HepG2 (cell line): ENCODE data around the gene FBXO9. TPM values are rescaled to one million over a fixed set of nuclear protein-coding genes. Genes with fewer than 3 reads are reported as not detected.

ENCODE experiments used
- GFI1 ChIP-seq: sonication (generic); formaldehyde crosslinking; IDR thresholded peaks from 2 replicates; pipeline ENCODE4 v1.5.0; 2020; ENCODE audit warnings: missing genetic modification reagents, mild to moderate bottlenecking, borderline replicate concordance
- GLI4 ChIP-seq: sonication (generic); formaldehyde crosslinking; IDR thresholded peaks from 2 replicates; pipeline ENCODE4 v1.5.1; 2020; ENCODE audit warnings: missing genetic modification reagents, mild to moderate bottlenecking, moderate library complexity, borderline replicate concordance
- HNF4A ChIP-seq: sonication (generic); formaldehyde crosslinking; IDR thresholded peaks from 2 replicates; pipeline ENCODE4 v1.4.0; 2020; ENCODE audit warnings: missing genetic modification reagents
- HNRNPH1 ChIP-seq: fragments of 200-400 bp; formaldehyde crosslinking; optimal IDR thresholded peaks from 2 replicates; pipeline ENCODE3; 2017; ENCODE audit warnings: mild to moderate bottlenecking, low read depth, low read length
- KDM4B ChIP-seq: sonication (generic); formaldehyde crosslinking; IDR thresholded peaks from 2 replicates; pipeline ENCODE4 v1.4.0; 2020; ENCODE audit warnings: missing genetic modification reagents
- NR2C2 ChIP-seq: sonication (generic); formaldehyde crosslinking; IDR thresholded peaks from 2 replicates; pipeline ENCODE4 v1.4.0; 2020; ENCODE audit warnings: missing genetic modification reagents, mild to moderate bottlenecking, moderate library complexity, borderline replicate concordance
- SMYD3 ChIP-seq: sonication (generic); formaldehyde crosslinking; IDR thresholded peaks from 2 replicates; pipeline ENCODE4 v1.8.1; 2023; ENCODE audit warnings: mild to moderate bottlenecking, missing genetic modification reagents
- ZFP36 ChIP-seq: fragments of 150-350 bp; IDR thresholded peaks from 2 replicates; pipeline ENCODE4 v1.6.1; 2018; ENCODE audit warnings: borderline replicate concordance, low read length, low read depth; ENCODE audit not compliant: partially characterized antibody
- ZFP90 ChIP-seq: sonication (generic); formaldehyde crosslinking; IDR thresholded peaks from 2 replicates; pipeline ENCODE4 v1.8.0; 2022; ENCODE audit warnings: missing genetic modification reagents, mild to moderate bottlenecking, inconsistent platforms, borderline replicate concordance
- ZNF256 ChIP-seq: sonication (generic); formaldehyde crosslinking; conservative IDR thresholded peaks from 2 replicates; pipeline ENCODE4 v1.4.0; 2020; ENCODE audit warnings: missing genetic modification reagents
- ZNF343 ChIP-seq: sonication (generic); formaldehyde crosslinking; IDR thresholded peaks from 2 replicates; pipeline ENCODE4 v1.4.0; 2020; ENCODE audit warnings: mild to moderate bottlenecking, missing genetic modification reagents
- ZNF569 ChIP-seq: sonication (generic); formaldehyde crosslinking; IDR thresholded peaks from 2 replicates; pipeline ENCODE4 v1.5.0; 2020; ENCODE audit warnings: mild to moderate bottlenecking, missing genetic modification reagents, moderate library complexity, borderline replicate concordance
- polyA plus RNA-seq, 8 experiments: library from polyadenylated mRNA; depleted of rRNA in 3 of 8; stranded (reverse) in 7 of 8; unstranded in 1 of 8; fragments of >200 nt; fragmentation: Illumina TruSeq in 4 of 8; extraction: Trizol in 4 of 8; gene quantifications; 2 replicates each; pipeline versions ENCODE4 v1.2.1 to v1.2.3, GENCODE V29; 2011 to 2016; ENCODE audit warnings: low read depth in 4 of 8, missing spikeins in 1 of 8, mixed read lengths in 1 of 8; ENCODE audit not compliant: insufficient read depth in 1 of 8
- total RNA-seq, 5 experiments: library from RNA; depleted of rRNA; stranded (reverse); fragments of >200 nt; fragmentation: Illumina TruSeq; extraction: Trizol; gene quantifications; 2 replicates each; pipeline ENCODE4 v1.2.3, GENCODE V29; 2016; ENCODE audit warnings: low read depth in 1 of 5
- TF ChIP-seq, protein P1 (sequence below): IDR thresholded peaks from 2 replicates; pipeline ENCODE4 v1.6.1; 2016
- TF ChIP-seq, protein P2 (sequence below): fragments of 450-650 bp; IDR thresholded peaks from 2 replicates; pipeline ENCODE4 v1.6.1; 2017
- TF ChIP-seq, protein P3 (sequence below): sonication (generic); formaldehyde crosslinking; IDR thresholded peaks from 2 replicates; pipeline ENCODE4 v1.4.0; 2020; ENCODE audit warnings: missing genetic modification reagents
- TF ChIP-seq, protein P4 (sequence below): sonication (generic); formaldehyde crosslinking; IDR thresholded peaks from 2 replicates; pipeline ENCODE4 v1.8.0; 2022; ENCODE audit warnings: missing genetic modification reagents, mild to moderate bottlenecking, inconsistent platforms, borderline replicate concordance
- TF ChIP-seq, protein P5 (sequence below): sonication (generic); formaldehyde crosslinking; IDR thresholded peaks from 2 replicates; pipeline ENCODE4 v1.8.0; 2022; ENCODE audit warnings: mild to moderate bottlenecking, missing genetic modification reagents, borderline replicate concordance
- TF ChIP-seq, protein P6 (sequence below): sonication (generic); formaldehyde crosslinking; IDR thresholded peaks from 2 replicates; pipeline ENCODE4 v1.5.0; 2020; ENCODE audit warnings: missing genetic modification reagents

Gene FBXO9
- total and polyA plus RNA-seq, 2 of the 13 experiments (the other 11 are each of a cell fraction or from before 2014, with no cell fraction given) = 64.3 to 98.4 TPM

DNA sequence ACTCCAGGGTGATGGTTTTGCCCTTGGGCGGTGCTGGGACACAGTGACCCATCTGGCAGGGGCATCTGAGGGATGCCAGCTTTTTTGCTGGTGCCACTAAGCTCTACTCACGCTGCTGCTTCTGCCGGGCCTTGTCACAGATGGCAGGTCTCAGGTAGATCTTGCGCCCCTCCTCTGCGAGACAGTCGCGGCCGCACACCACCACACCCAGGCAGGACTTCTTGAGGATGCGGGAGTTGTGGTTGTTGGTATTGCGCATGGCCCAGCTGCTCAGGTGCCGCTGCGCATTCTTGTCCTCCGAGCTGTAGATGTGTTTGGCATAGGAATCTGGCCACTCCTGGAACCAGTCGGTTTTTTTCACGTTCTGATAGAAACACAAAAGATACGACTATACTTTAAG, 68.8 kb downstream of the FBXO9 start (continued):
- TF ChIP-seq, protein P1, sequence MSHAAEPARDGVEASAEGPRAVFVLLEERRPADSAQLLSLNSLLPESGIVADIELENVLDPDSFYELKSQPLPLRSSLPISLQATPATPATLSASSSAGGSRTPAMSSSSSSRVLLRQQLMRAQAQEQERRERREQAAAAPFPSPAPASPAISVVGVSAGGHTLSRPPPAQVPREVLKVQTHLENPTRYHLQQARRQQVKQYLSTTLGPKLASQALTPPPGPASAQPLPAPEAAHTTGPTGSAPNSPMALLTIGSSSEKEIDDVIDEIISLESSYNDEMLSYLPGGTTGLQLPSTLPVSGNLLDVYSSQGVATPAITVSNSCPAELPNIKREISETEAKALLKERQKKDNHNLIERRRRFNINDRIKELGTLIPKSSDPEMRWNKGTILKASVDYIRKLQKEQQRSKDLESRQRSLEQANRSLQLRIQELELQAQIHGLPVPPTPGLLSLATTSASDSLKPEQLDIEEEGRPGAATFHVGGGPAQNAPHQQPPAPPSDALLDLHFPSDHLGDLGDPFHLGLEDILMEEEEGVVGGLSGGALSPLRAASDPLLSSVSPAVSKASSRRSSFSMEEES = no peak
- no peak for TF ChIP-seq GLI4 (CRISPR knock-in tag)
- TF ChIP-seq HNRNPH1 = no peak
- TF ChIP-seq ZFP90 (CRISPR knock-in tag) = no peak
- TF ChIP-seq ZNF256 (CRISPR knock-in tag) = no peak
- no peak for TF ChIP-seq GFI1 (CRISPR knock-in tag)
- TF ChIP-seq, protein P2, sequence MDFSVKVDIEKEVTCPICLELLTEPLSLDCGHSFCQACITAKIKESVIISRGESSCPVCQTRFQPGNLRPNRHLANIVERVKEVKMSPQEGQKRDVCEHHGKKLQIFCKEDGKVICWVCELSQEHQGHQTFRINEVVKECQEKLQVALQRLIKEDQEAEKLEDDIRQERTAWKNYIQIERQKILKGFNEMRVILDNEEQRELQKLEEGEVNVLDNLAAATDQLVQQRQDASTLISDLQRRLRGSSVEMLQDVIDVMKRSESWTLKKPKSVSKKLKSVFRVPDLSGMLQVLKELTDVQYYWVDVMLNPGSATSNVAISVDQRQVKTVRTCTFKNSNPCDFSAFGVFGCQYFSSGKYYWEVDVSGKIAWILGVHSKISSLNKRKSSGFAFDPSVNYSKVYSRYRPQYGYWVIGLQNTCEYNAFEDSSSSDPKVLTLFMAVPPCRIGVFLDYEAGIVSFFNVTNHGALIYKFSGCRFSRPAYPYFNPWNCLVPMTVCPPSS = no peak
- TF ChIP-seq ZFP36 = no peak
- TF ChIP-seq KDM4B (CRISPR knock-in tag) = no peak
- TF ChIP-seq NR2C2 (CRISPR knock-in tag) = no peak; the same call in 1 of the 2 replicates
- TF ChIP-seq ZNF343 (CRISPR knock-in tag) = no peak
- TF ChIP-seq, protein P3, sequence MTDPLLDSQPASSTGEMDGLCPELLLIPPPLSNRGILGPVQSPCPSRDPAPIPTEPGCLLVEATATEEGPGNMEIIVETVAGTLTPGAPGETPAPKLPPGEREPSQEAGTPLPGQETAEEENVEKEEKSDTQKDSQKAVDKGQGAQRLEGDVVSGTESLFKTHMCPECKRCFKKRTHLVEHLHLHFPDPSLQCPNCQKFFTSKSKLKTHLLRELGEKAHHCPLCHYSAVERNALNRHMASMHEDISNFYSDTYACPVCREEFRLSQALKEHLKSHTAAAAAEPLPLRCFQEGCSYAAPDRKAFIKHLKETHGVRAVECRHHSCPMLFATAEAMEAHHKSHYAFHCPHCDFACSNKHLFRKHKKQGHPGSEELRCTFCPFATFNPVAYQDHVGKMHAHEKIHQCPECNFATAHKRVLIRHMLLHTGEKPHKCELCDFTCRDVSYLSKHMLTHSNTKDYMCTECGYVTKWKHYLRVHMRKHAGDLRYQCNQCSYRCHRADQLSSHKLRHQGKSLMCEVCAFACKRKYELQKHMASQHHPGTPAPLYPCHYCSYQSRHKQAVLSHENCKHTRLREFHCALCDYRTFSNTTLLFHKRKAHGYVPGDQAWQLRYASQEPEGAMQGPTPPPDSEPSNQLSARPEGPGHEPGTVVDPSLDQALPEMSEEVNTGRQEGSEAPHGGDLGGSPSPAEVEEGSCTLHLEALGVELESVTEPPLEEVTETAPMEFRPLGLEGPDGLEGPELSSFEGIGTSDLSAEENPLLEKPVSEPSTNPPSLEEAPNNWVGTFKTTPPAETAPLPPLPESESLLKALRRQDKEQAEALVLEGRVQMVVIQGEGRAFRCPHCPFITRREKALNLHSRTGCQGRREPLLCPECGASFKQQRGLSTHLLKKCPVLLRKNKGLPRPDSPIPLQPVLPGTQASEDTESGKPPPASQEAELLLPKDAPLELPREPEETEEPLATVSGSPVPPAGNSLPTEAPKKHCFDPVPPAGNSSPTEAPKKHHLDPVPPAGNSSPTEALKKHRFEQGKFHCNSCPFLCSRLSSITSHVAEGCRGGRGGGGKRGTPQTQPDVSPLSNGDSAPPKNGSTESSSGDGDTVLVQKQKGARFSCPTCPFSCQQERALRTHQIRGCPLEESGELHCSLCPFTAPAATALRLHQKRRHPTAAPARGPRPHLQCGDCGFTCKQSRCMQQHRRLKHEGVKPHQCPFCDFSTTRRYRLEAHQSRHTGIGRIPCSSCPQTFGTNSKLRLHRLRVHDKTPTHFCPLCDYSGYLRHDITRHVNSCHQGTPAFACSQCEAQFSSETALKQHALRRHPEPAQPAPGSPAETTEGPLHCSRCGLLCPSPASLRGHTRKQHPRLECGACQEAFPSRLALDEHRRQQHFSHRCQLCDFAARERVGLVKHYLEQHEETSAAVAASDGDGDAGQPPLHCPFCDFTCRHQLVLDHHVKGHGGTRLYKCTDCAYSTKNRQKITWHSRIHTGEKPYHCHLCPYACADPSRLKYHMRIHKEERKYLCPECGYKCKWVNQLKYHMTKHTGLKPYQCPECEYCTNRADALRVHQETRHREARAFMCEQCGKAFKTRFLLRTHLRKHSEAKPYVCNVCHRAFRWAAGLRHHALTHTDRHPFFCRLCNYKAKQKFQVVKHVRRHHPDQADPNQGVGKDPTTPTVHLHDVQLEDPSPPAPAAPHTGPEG (CRISPR knock-in tag) = 0 out of 2 replicates have a peak, but pooled peaks have one; percentile 3
- no peak for TF ChIP-seq HNF4A (CRISPR knock-in tag)
- TF ChIP-seq, protein P4, sequence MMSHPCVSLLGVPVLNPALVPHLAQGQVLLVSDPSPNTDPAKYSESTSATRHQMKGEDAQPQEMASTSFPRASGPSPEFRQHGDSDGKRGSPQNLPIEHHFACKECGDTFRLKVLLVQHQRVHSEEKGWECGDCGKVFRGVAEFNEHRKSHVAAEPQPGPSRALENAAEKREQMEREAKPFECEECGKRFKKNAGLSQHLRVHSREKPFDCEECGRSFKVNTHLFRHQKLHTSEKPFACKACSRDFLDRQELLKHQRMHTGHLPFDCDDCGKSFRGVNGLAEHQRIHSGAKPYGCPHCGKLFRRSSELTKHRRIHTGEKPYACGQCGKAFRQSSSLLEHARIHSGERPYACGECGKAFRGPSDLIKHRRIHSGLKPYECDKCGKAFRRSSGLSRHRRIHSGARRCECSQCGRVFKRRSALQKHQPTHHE = no peak
- TF ChIP-seq ZNF569 = no peak
- TF ChIP-seq, protein P5, sequence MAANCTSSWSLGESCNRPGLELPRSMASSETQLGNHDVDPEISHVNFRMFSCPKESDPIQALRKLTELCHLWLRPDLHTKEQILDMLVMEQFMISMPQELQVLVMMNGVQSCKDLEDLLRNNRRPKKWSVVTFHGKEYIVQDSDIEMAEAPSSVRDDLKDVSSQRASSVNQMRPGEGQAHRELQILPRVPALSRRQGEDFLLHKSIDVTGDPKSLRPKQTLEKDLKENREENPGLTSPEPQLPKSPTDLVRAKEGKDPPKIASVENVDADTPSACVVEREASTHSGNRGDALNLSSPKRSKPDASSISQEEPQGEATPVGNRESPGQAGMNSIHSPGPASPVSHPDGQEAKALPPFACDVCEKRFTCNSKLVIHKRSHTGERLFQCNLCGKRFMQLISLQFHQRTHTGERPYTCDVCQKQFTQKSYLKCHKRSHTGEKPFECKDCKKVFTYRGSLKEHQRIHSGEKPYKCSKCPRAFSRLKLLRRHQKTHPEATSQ (CRISPR knock-in tag) = no peak
- TF ChIP-seq SMYD3 (CRISPR knock-in tag) = no peak
- TF ChIP-seq, protein P6, sequence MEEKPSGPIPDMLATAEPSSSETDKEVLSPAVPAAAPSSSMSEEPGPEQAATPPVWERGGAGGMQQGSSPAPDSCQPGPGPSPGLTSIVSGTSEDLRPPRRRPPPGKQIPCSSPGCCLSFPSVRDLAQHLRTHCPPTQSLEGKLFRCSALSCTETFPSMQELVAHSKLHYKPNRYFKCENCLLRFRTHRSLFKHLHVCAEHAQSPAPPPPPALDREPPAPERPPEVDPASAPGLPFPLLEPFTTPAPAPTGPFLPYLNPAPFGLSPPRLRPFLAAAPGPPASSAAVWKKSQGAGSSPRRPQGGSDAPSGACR (CRISPR knock-in tag) = no peak
